Upper lobe of left lung (tissue), 4 donors: ENCODE measurements around the gene IP6K2.

Experiments used
- CTCF ChIP-seq, 6 experiments: fragments of 450-650 bp in 4 of 6; fragments of 200-600 bp in 2 of 6; sonication (generic) in 2 of 6; IDR thresholded peaks; one replicate each; pipeline ENCODE4 v1.5.1; 2016 to 2019; ENCODE audit warnings: antibody characterized with exemption in 6 of 6
- POLR2A ChIP-seq, 4 donors: fragments of 450-650 bp; IDR thresholded peaks; one replicate each; pipeline ENCODE4 v1.5.1; 2016 to 2017; ENCODE audit warnings: antibody characterized with exemption in 4 of 4, mild to moderate bottlenecking in 2 of 4

GRCh38 chr3:48688032-48688736, 28.8 kb downstream of the IP6K2 start:
- no peak for TF ChIP-seq CTCF (IDR thresholded peaks at IDR 0.05)
- no peak for TF ChIP-seq POLR2A (IDR thresholded peaks at IDR 0.05)
